ENCODE data around the gene KITLG. TPM values are rescaled to one million over a fixed set of nuclear protein-coding genes. Genes with fewer than 3 reads are reported as not detected.

The KITLG gene
- total RNA-seq, 1 donor from 2014 or later = 28.3 TPM

DNA sequence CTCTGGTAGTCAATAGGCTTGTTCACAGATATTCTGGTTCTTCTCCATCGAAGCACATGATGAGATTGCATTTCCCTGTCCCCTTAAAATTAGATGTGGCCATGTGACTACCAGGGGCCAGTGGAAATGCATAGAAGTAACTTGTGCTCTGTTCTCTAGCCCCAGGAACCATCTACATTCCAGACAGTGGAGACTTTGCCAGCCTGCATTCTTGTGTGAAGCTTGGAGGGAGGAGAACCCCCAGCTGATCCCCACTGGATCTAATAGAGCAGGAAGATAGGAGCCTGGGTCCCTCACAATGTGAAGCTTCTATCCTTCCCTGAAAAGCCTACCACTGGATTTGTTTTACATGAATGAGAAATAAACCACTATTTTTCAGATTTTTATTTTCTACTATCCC, 130.1 kb downstream of the KITLG start:
- H3K4me3 Mint-ChIP-seq (ENCODE audit: unreplicated experiment) = no peak overlapping the region
- no peaks in the 10 kb centered on the region for H3K9me3 Mint-ChIP-seq (ENCODE audit: unreplicated experiment)
- no peak for TF ChIP-seq CTCF (IDR thresholded peaks at IDR 0.05; ENCODE audit: unreplicated experiment)
- H3K4me1 Mint-ChIP-seq (ENCODE audit: unreplicated experiment) = no peaks in the 10 kb centered on the region
- H3K27me3 Mint-ChIP-seq (ENCODE audit: unreplicated experiment) = no peaks in the 10 kb centered on the region
- H3K27ac Mint-ChIP-seq (ENCODE audit: unreplicated experiment) = no peak overlapping the region
- H3K36me3 Mint-ChIP-seq (ENCODE audit: low read depth, unreplicated experiment) = no peaks in the 10 kb centered on the region
- no peak for DNase-seq (ENCODE audit: low spot score)

- Mint-ChIP-seq H3K9me3 (ENCODE audit: unreplicated experiment) (no peaks in the 10 kb centered on the region), H3K4me3 (ENCODE audit: unreplicated experiment) (no peak overlapping the region), H3K27me3 (ENCODE audit: unreplicated experiment) (no peaks in the 10 kb centered on the region), H3K27ac (ENCODE audit: unreplicated experiment) (no peak overlapping the region), H3K36me3 (ENCODE audit: low read depth, unreplicated experiment) (no peaks in the 10 kb centered on the region), H3K4me1 (ENCODE audit: unreplicated experiment) (no peaks in the 10 kb centered on the region)
- TF ChIP-seq CTCF (IDR thresholded peaks at IDR 0.05; ENCODE audit: unreplicated experiment) = no peak
- no peak for DNase-seq (ENCODE audit: low spot score)
Observed at GRCh38 chr12:88448337-88448915, 131.8 kb downstream of the KITLG start.

DNA sequence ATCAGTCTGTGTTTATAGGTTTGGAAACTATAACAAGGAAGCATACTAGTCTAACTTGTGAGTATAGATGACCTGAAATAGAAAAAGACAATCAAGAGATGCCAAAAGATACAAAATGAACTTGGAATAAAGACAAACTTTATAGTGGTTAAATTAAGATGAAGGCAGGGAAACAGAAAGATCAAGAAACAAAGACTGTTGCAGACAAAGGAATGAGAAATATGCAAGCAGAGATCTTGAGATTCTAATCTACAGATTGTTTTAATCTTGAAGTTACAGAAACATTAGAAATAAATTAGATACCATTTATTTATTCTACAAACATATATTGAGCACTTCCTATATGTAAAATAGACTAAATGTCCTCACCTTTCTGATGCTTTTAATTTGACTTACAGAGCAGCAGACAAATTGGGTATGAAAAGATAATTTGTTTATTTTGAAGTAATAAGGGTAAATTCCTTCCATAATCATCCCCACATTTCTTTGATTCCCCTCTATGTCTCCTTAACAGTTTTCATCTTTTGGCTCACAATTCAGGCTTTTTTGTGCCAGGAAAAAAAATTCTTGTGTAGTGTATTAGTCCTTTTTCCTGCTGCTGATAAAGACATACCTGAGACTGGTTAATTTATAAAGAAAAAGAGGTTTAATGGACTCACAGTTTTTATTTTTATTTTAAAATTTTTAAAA, 134.4 kb downstream of the KITLG start:
- no peak for TF ChIP-seq CTCF (IDR thresholded peaks at IDR 0.05; ENCODE audit: unreplicated experiment)
- Mint-ChIP-seq H3K4me3 (ENCODE audit: unreplicated experiment) (no peak overlapping the region), H3K36me3 (ENCODE audit: low read depth, unreplicated experiment) (no peaks in the 10 kb centered on the region)

GRCh38 chr12:88444481-88444880, 135.8 kb downstream of the KITLG start:
- no peak overlapping the region for H3K27ac Mint-ChIP-seq (ENCODE audit: unreplicated experiment)
- no peak for TF ChIP-seq CTCF (IDR thresholded peaks at IDR 0.05; ENCODE audit: unreplicated experiment)
- no peak overlapping the region for H3K4me3 Mint-ChIP-seq (ENCODE audit: unreplicated experiment)
- no peaks in the 10 kb centered on the region for H3K9me3 Mint-ChIP-seq (ENCODE audit: unreplicated experiment)
- H3K4me1 Mint-ChIP-seq (ENCODE audit: unreplicated experiment) = no peaks in the 10 kb centered on the region
- no peaks in the 10 kb centered on the region for H3K27me3 Mint-ChIP-seq (ENCODE audit: unreplicated experiment)
- no peak for DNase-seq (ENCODE audit: low spot score)
- H3K36me3 Mint-ChIP-seq (ENCODE audit: low read depth, unreplicated experiment) = no peaks in the 10 kb centered on the region

More for the DNA sequence above, 134.4 kb downstream of the KITLG start:
- DNase-seq (ENCODE audit: low spot score) = no peak
- Mint-ChIP-seq H3K27ac (ENCODE audit: unreplicated experiment) (no peak overlapping the region), H3K4me1 (ENCODE audit: unreplicated experiment) (no peaks in the 10 kb centered on the region), H3K9me3 (ENCODE audit: unreplicated experiment) (no peaks in the 10 kb centered on the region), H3K27me3 (ENCODE audit: unreplicated experiment) (no peaks in the 10 kb centered on the region)
